Medulla oblongata (tissue), 1 donor: ENCODE data around the gene GRID2.
"Not testable (repeated sequence)": the region's sequence is repeated elsewhere in the genome, so short reads cannot be mapped to it uniquely, and the experiment has no call there.

Experiments used
- DNase-seq: peaks from one replicate; pipeline ENCODE4 v3.0.0-alpha.2; 2015; ENCODE audit errors: extremely low spot score

The GRID2 gene

GRCh38 chr4:92433272-92433758 is 129.5 kb downstream of the GRID2 start:
- no peak for DNase-seq

DNA sequence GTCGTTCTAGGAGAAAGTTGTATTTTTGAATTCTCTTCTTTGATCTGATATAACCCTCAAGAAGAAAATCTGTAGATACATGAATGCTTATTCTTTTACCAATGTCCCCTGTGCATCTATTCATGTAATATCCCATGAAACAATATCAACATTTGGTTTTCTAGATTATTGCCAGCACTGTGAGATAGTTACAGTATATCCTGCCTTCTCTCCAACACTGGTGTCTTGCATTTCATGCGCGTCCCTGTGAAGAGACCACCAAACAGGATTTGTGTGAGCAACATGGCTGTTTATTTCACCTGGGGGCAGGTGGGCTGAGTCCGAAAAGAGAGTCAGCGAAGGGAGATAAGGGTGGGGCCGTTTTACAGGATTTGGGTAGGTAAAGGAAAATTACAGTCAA is 135.0 kb downstream of the GRID2 start:
- DNase-seq = not testable (repeated sequence)

- DNase-seq = not testable (repeated sequence)
These were observed 138.4 kb downstream of the GRID2 start for GRCh38 chr4:92442131-92442530.

DNA sequence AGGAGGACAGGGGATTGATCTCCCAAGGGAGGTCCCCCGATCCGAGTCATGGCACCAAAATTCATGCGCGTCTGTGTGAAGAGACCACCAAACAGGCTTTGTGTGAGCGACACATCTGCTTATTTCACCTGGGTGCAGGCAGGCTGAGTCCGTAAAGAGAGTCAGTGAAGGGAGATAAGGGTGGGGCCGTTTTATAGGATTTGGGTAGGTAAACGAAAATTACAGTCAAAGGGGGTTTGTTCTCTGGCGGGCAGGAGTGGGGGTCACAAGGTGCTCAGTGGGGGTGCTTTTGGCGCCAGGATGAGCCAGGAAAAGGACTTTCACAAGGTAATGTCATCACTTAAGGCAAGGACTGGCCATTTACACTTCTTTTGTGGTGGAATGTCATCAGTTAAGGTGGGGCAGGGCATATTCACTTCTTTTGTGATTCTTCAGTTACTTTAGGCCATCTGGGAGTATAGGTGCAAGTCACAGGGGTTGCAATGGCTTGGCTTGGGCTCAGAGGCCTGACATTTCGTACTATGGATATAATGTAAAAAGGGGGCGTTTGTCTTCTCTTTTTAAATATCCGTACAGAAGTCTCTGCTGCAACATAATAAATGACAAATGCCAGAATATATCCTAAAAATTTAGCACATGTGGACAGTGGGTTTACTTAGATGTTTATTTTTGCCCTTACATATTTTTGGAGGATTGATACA is 140.5 kb downstream of the GRID2 start:
- not testable (repeated sequence) for DNase-seq

GRCh38 chr4:92445127-92445526 is 141.4 kb downstream of the GRID2 start:
- DNase-seq = no peak

- no peak for DNase-seq
These were observed 143.6 kb downstream of the GRID2 start for GRCh38 chr4:92447255-92447905.

- not testable (repeated sequence) for DNase-seq
These were observed 144.4 kb downstream of the GRID2 start for GRCh38 chr4:92448176-92448575.

DNA sequence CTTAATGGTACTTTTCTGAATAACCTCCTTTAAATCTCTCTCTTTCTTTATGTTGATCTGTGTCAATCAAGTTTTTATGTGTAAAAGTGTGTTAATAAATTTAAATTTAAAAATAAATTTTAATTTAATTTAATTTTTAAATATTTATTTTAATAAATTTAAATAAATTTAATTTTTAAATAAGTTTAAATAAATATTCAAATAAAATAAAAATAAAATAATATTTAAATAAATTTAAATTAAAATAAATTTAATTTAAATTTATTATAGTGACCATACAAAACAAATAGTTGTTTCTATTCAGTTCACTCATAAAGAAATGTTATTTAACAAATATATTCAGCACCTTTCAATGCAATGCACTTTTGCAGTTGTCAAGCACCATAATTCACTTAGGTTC is 146.9 kb downstream of the GRID2 start:
- DNase-seq = no peak

DNA sequence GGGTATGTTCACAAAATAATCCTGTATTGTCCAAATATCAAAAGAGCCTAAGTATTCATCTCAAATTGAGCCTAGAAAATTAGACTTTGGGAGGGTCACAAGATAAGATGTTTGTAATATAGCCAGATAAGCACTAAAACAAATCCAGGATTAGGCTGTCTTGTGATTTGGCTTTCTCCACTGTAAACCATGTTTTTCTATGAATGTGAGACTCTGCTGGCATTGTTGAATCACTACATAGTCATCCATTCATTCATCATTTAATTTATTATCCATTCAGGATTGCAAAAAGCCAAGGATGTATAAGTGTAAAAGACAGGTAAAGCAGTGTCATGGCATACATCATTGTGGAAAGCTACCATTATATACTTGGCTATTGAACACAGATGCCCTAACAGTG is 148.0 kb downstream of the GRID2 start:
- DNase-seq = no peak

DNA sequence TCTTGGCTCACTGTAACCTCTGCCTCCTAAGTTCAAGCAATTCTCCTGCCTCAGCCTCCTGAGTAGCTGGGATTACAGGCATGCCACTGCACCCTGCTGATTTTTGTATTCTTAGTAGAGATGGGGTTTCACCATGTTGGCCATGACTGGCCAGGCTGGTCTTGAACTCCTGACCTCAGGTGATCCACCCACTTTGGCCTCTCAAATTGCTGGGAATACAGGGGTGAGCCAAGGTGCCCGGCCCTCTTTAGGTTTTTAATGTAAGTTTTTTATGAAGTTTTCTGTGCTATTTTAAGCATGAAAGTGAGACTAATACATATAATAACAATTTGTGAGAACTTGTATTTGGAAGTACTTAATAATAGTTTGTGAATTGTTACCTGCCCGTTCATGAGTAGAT is 148.6 kb downstream of the GRID2 start:
- DNase-seq = not testable (repeated sequence)

- no peak for DNase-seq
These were observed 151.6 kb downstream of the GRID2 start for GRCh38 chr4:92455329-92455839.

DNA sequence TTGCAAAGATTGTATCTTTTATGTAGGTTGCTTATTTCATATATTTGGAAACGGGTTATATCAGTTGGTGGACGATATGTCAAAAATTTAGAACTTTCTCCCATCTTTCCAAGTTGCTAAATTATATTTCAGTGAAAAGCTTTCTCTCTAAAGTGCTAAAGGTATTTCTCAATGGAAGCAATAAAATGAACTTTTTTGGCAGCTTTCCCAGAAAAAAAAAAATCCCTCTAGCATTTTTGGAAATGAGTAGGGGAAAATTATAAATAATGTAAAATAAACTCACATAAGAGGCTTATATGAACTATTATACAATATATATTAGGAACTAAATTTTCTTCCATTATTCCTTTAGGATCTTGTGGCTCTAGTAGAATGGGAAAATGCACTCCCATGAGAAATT is 152.2 kb downstream of the GRID2 start:
- DNase-seq = no peak

DNA sequence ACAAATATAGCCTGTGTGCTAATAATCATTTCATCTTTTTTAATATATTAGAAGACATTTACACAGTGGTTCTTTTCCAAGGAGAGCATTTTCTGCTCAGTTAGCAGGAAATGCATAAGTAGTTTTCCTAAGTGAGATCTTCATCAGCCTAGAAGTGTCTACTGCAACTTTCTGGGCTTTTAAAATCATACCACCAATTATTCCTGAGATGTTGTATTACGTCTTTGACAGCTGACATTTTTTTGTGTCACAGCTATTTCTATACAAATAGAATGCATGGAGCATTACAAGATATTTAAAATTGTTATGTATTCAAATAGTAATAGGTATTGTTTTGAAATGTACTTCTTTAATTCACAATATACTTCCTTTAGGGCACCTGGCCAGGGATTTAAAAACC is 158.0 kb downstream of the GRID2 start:
- DNase-seq = no peak

GRCh38 chr4:92477298-92477697 is 173.5 kb downstream of the GRID2 start:
- no peak for DNase-seq

GRCh38 chr4:92483341-92483740 is 179.6 kb downstream of the GRID2 start:
- no peak for DNase-seq

GRCh38 chr4:92488496-92488895 is 184.7 kb downstream of the GRID2 start:
- DNase-seq = no peak

- no peak for DNase-seq
These were observed 193.4 kb downstream of the GRID2 start for GRCh38 chr4:92497141-92497540.

GRCh38 chr4:92501456-92501855 is 197.7 kb downstream of the GRID2 start:
- no peak for DNase-seq

DNA sequence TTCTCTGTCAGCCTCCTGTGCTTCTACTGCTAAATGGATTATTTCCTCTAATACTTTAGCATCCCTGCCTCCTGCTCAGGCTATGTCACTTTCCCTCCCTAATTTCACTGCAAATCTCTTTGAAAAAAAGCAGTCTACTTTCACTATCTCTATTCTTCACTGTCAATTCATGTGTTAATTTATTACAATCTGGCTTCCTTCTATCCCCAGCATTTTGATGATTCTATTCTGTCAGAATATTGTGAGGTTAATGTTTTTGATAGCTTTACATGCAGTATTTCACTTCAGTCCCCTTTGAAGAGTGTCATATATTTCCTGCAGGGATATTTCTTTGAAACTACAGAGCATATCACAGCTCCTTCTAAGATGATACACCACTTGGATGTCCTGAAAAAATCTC is 203.2 kb downstream of the GRID2 start:
- no peak for DNase-seq

GRCh38 chr4:92514627-92515026 is 210.9 kb downstream of the GRID2 start:
- no peak for DNase-seq

GRCh38 chr4:92516450-92516849 is 212.7 kb downstream of the GRID2 start:
- no peak for DNase-seq

GRCh38 chr4:92519727-92520126 is 216.0 kb downstream of the GRID2 start:
- no peak for DNase-seq

DNA sequence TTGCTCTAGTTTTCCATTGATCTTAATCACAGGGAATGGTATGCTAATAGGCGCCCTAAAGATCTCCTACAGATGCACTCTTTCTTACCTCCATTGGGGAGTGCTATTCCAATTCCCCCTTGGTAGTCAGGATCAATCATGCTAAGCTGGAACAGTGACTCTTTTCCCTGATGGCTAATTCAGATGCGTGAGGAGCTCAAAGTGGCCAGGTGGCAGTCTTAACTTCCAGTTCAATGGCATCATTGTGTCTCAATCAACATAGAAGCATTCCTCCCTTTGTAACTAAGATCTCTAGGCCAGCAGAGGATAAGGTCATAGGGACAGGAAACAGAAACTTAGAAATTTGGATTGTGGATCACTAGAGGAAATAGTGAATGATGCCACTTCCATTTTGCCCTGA is 216.8 kb downstream of the GRID2 start:
- DNase-seq = no peak
